HAP-1 (cell line): Measurements from ENCODE around the gene GDA.

Experiments used
- DNase-seq, 2 experiments: peaks; one replicate each; pipeline ENCODE4 v3.0.0-alpha.2; 2016 to 2020; ENCODE audit warnings: low spot score in 2 of 2
- H3K27me3 ChIP-seq: fragments of 250-450 bp; sonication (Bioruptor Pico); 2 replicates; pipeline ENCODE4 v1.5.1; 2020; ENCODE audit warnings: low read depth, mild to moderate bottlenecking, moderate library complexity
- H3K36me3 ChIP-seq: fragments of 250-450 bp; sonication (Bioruptor Pico); replicated peaks from 2 replicates; pipeline ENCODE4 v1.5.1; 2020; ENCODE audit warnings: mild to moderate bottlenecking
- H3K4me1 ChIP-seq: fragments of 250-450 bp; sonication (Bioruptor Pico); 2 replicates; pipeline ENCODE4 v1.5.1; 2020; ENCODE audit warnings: mild to moderate bottlenecking
- H3K4me3 ChIP-seq: fragments of 250-450 bp; sonication (Bioruptor Pico); 2 replicates; pipeline ENCODE4 v1.5.1; 2020; ENCODE audit warnings: mild to moderate bottlenecking, moderate library complexity
- H3K9me3 ChIP-seq: fragments of 250-450 bp; sonication (Bioruptor Pico); 2 replicates; pipeline ENCODE4 v1.5.1; 2020; ENCODE audit warnings: mild to moderate bottlenecking, moderate library complexity
- in situ Hi-C: fragments of 300-500 bp; cut with MboI; formaldehyde crosslinking; loops from 3 replicates; pipeline ENCODE4 v1.14.3; 2020; ENCODE audit warnings: low sequenced_read_pairs, inconsistent platforms, mixed read lengths

The GDA gene

DNA sequence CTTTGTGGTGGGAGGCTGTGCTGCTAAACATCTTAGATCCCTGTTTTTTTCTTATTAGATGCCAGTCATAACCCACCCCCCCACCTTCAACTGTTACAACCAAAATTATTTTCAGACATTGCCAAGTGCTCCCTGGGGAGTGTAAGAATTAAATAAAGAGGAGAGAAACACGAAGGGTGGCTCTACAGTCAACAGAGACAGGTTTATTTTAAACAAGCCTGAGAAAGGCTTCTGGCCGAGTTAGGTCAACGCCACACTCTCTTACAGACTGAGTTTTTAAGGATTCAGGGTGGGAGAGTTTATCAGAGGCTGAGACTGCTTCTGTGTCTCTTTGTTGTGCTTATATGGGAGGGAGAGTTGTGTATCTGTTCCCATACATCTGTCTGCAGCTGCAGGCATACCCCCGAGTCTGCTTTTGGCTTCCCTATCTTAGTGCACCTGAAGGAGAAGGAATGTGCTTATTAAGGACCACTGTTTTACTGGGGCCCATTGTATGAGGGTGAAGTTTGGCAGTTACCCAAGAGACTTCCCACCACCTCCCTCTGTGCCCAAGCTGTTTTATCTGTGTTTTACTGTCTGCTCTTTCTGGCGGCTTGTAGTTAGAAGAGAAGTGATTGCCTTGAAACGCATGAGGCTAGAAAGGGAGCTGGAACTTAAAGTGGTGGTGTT is 11.4 kb upstream of the GDA start:
- no peak for DNase-seq
- Histone ChIP-seq H3K36me3 (no peaks in the 10 kb centered on the region), H3K4me1 (peaks cover 6% of the 10 kb centered on the region), H3K9me3 (no peaks in the 10 kb centered on the region), H3K4me3 (no peak overlapping the region), H3K27me3 (no peaks in the 10 kb centered on the region)
- in situ Hi-C loops = no loop called here

DNA sequence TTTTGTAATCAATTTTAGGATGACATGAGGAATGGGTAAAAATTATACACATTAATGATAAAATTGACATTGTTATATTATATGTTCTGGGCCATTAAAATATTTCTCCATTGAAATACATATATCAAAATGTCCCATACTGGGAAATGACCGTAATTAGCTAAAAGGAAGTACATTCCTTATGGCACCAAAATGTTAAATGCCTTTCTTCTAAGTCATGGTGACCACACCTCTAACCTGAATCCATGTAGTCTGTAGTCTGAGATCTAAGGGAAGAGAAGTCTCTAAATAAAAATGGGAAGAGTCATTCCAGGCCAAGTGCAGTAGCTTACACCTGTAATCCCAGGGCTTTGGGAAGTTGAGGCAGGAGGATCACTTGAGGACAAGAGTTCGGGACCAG is 10.0 kb upstream of the GDA start:
- Histone ChIP-seq H3K9me3 (no peaks in the 10 kb centered on the region), H3K36me3 (no peaks in the 10 kb centered on the region), H3K4me3 (no peak overlapping the region), H3K27me3 (no peaks in the 10 kb centered on the region), H3K4me1 (peaks cover 6% of the 10 kb centered on the region)
- DNase-seq = no peak
- in situ Hi-C loops = no loop called here

DNA sequence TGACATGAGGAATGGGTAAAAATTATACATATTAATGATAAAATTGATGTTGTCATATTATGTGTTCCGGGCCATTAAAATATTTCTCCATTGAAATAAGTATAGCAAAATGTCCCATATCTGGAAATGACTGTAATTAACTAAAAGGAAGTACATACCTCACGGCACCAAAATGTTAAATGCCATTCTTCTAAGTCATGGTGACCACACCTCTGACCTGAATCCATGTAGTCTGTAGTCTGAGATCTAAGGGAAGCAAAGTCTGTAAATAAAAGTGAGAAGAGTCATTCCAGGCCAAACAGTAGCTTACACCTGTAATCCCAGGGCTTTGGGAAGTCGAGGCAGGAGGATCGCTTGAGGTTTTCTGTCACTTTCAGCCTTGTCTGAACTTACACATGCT is 8.7 kb upstream of the GDA start:
- DNase-seq = no peak
- Histone ChIP-seq H3K4me3 (no peak overlapping the region), H3K27me3 (no peaks in the 10 kb centered on the region), H3K9me3 (no peaks in the 10 kb centered on the region), H3K36me3 (no peaks in the 10 kb centered on the region), H3K4me1 (peaks cover 6% of the 10 kb centered on the region)
- in situ Hi-C loops = no loop called here

- Histone ChIP-seq H3K4me1 (no peaks in the 10 kb centered on the region; the same call in 1 of the 2 replicates), H3K9me3 (no peaks in the 10 kb centered on the region), H3K36me3 (no peaks in the 10 kb centered on the region), H3K4me3 (no peak overlapping the region), H3K27me3 (no peaks in the 10 kb centered on the region)
- in situ Hi-C loops = no loop called here
- DNase-seq = no peak
These were observed 7.8 kb upstream of the GDA start for GRCh38 chr9:72141484-72141883.

DNA sequence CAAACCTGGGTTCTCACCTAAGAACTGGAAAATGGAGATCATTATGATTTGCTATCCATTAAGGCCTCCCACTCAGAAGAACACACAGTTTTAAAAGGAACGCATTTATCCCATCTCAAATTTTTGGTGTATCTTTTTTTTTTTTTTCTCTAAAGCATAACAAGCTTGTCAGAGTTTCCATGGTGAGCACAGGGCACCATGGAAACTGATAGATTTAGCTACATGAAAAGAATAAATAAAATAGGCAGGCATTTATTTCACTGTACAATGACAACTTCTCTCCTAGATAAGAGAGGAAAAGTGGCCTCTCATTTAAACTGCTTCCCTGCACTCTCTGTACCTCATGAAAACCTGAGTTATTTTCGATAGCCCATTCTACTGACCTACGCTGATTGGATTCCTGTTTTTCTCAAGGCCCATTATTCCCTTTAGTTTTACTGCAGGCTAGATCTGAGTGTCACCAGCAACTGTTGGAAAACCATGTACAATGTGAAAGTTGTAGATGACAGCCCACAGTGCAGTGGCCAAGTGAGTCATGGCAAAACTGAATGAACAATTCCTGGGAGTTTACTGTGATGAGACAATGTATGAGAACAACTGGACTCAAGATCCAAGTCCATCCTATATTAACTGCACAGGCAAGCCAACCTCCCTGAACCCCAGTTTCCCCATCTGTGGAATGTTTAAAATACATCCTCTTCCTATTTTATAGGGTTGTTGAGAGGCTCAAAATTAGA is 4.3 kb upstream of the GDA start:
- Histone ChIP-seq H3K27me3 (no peaks in the 10 kb centered on the region), H3K9me3 (no peaks in the 10 kb centered on the region; the same call in 1 of the 2 replicates), H3K36me3 (no peaks in the 10 kb centered on the region), H3K4me1 (no peaks in the 10 kb centered on the region), H3K4me3 (no peak overlapping the region)
- in situ Hi-C loops = no loop called here
- DNase-seq = no peak

DNA sequence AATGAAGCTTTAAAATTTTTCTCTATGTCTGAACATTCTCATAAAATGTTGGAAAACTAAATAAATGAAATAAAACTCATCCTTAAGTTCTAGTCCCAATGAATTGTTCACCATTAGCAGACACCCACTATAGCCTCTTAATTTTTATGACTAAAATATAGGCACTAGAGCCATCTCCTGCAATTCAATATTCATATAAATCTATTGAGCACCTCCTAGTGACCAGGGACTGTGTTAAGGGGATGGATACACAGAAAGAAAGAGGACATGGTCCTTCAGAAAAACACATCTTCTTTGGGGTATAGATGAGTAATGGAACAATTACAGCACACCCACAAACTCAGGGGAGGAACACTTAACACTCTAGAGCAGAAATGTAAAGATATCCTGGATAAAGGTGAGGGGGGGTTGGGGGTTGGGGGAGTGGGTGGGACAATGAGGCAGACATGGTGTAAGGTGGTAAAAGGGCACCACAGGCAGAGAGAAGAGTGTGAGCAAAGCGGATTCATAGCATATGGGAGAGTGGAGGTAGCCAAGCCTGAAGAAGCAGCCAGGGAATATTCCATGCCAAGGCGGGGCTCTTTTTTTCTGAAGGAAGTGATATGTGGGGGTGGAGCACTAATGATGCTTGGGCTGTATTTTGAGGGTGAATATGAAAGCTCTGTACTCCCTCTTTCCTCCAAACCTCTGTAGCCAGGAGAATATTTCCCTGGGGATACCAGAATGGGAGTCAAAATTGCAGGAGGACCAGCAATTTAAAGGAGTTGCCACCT is 3.3 kb upstream of the GDA start:
- no peaks in the 10 kb centered on the region; the same call in 1 of the 2 replicates for H3K9me3 ChIP-seq
- H3K4me1 ChIP-seq = no peaks in the 10 kb centered on the region
- no peak for DNase-seq
- H3K4me3 ChIP-seq = no peak overlapping the region
- no peaks in the 10 kb centered on the region for H3K27me3 ChIP-seq
- H3K36me3 ChIP-seq = no peaks in the 10 kb centered on the region
- in situ Hi-C loops = no loop called here

DNA sequence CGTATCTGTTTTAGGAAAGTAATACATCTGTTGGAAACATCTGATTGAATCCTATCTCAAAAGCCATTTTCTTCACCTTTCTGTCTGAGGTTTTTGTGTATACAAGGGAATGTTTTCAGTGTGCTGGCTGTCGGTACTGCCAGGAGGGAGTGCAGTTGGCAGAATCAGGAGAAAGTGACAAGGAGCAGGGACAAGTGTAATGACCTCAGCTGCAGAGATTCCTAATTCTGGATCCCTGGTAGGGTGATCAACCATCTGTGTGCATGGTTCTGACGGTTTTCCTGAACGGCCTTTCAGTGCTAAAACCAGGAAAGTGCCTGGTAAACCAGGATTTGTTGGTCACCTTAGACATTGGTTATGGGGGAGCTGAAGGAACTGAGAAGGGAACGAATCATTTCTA is 1.6 kb upstream of the GDA start:
- Histone ChIP-seq H3K36me3 (no peaks in the 10 kb centered on the region), H3K4me3 (no peak overlapping the region), H3K27me3 (no peaks in the 10 kb centered on the region), H3K4me1 (no peaks in the 10 kb centered on the region), H3K9me3 (no peaks in the 10 kb centered on the region; the same call in 1 of the 2 replicates)
- DNase-seq = no peak
- in situ Hi-C loops = no loop called here

- in situ Hi-C loops = no loop called here
- no peaks in the 10 kb centered on the region for H3K4me1 ChIP-seq
- H3K4me3 ChIP-seq = no peak overlapping the region
These were observed 887 bp downstream of the GDA start for GRCh38 chr9:72150127-72150526.

DNA sequence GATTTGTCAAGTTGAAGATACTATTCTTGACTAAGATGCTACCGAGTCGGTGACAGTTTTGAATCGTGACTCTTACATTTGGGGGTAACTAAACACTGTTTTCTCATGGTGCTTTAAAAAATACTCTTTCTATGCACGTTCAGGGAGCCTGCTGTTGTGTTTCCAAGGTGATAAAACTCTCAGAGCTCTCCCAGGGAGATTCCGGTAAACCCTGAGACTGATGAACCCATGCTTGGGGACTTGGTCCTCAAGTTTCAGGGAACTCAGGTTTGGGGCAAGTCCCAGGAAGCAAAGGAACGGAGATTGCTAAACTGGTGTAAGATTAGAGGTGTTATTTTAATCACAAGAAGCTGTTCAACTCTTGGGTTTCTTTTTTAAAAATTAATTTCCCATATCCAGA is 1.4 kb downstream of the GDA start:
- H3K27me3 ChIP-seq = no peaks in the 10 kb centered on the region
- in situ Hi-C loops = no loop called here
- DNase-seq = no peak

More at GRCh38 chr9:72150127-72150526, 887 bp downstream of the GDA start:
- no peaks in the 10 kb centered on the region for H3K27me3 ChIP-seq
- no peak for DNase-seq
- no peaks in the 10 kb centered on the region; the same call in 1 of the 2 replicates for H3K9me3 ChIP-seq
- no peaks in the 10 kb centered on the region for H3K36me3 ChIP-seq

GRCh38 chr9:72151104-72151503 is 1.9 kb downstream of the GDA start:
- DNase-seq = no peak
- no peaks in the 10 kb centered on the region for H3K27me3 ChIP-seq
- no peaks in the 10 kb centered on the region for H3K4me1 ChIP-seq

More for the DNA sequence above, 1.4 kb downstream of the GDA start:
- Histone ChIP-seq H3K9me3 (no peaks in the 10 kb centered on the region; the same call in 1 of the 2 replicates), H3K4me1 (no peaks in the 10 kb centered on the region), H3K4me3 (no peak overlapping the region), H3K36me3 (no peaks in the 10 kb centered on the region)

DNA sequence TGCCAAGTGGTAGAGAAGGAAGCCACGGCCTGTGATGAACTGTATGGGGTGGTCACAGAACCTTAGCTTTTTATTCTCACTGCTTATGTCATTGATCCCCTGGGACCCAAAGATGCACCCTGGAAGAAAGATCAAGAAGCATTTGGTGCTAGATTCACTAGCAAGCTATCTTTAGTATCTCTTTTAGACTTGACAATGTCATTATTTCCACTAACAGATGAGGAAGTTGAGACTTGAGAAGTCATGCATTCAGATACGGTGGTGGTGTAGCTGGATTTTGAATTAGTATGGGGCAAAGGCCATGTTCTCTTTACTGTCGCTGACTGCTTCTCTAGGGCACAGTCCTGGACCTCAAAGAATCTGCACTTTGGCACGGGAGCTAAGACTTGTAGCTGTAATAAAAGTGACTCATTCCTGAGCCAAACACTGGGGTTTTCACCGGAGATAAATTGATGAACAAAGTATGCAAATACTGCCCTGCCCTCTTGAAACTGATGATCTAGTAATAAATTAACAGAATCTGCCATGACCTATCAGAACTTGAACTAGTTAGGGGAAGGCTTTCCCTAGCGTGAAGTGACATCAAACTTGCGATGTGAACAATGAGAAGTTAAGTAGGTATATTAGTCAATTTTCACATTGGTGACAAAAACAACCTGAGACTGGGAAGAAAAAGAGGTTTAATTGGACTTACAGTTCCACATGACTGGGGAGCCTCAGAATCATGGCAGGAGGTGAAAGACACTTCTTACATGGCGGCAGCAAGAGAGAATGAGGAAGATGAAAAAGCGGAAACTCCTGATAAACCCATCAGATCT is 5.4 kb downstream of the GDA start:
- no peak overlapping the region for H3K4me3 ChIP-seq
- in situ Hi-C loops = no loop called here
- H3K9me3 ChIP-seq = no peaks in the 10 kb centered on the region; the same call in 1 of the 2 replicates
- no peak for DNase-seq
- no peaks in the 10 kb centered on the region for H3K36me3 ChIP-seq
- H3K27me3 ChIP-seq = no peaks in the 10 kb centered on the region
- H3K4me1 ChIP-seq = no peaks in the 10 kb centered on the region

More at GRCh38 chr9:72151104-72151503, 1.9 kb downstream of the GDA start:
- in situ Hi-C loops = no loop called here
- Histone ChIP-seq H3K36me3 (no peaks in the 10 kb centered on the region), H3K9me3 (no peaks in the 10 kb centered on the region; the same call in 1 of the 2 replicates), H3K4me3 (no peak overlapping the region)

DNA sequence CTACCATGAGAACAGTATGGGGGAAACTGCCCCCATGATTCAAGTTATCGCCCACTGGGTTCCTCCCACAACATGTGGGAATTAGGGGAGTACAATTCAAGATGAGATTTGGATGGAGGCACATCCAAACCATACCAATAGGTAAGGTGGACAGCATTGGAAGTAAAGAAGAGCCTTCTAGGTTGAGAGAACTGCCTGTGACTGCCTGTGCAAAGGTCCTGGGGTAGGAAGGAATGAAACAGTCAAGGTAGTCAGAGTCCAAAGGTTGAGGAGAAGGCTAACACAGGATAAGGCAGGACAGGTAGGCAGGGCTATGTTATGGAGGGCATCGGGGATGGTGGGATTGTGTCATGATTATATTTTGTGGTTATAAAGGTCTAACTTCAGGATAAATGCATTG is 6.1 kb downstream of the GDA start:
- Histone ChIP-seq H3K9me3 (no peaks in the 10 kb centered on the region), H3K36me3 (no peaks in the 10 kb centered on the region), H3K27me3 (no peaks in the 10 kb centered on the region), H3K4me1 (no peaks in the 10 kb centered on the region), H3K4me3 (no peak overlapping the region)
- no peak for DNase-seq
- in situ Hi-C loops = no loop called here

DNA sequence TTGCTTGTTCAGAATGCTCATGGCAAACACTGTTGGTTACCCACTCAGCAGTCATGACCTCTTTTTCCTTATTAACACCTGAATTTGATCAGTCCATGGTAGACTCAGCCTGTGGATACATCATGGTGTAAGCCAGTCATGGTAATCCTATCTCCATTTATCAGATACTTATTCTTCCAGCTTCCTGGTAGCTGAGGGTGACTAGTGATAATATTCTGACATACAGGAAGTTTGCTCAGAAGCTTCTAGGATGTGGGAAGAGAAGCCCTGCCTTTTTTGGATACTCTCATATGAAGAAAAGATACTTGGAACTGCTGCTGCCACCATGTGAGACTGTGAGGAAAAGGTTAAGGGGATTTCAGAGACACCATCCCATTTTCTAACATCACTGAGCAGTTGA is 7.3 kb downstream of the GDA start:
- in situ Hi-C loops = no loop called here
- DNase-seq = no peak
- H3K4me1 ChIP-seq = no peaks in the 10 kb centered on the region
- no peaks in the 10 kb centered on the region for H3K27me3 ChIP-seq
- no peaks in the 10 kb centered on the region for H3K36me3 ChIP-seq
- no peaks in the 10 kb centered on the region for H3K9me3 ChIP-seq
- H3K4me3 ChIP-seq = no peak overlapping the region
